Measurements from ENCODE around the gene HPRT1.
"Not testable (repeated sequence)": the region's sequence is repeated elsewhere in the genome, so short reads cannot be mapped to it uniquely, and the experiment has no call there.

The HPRT1 gene

DNA sequence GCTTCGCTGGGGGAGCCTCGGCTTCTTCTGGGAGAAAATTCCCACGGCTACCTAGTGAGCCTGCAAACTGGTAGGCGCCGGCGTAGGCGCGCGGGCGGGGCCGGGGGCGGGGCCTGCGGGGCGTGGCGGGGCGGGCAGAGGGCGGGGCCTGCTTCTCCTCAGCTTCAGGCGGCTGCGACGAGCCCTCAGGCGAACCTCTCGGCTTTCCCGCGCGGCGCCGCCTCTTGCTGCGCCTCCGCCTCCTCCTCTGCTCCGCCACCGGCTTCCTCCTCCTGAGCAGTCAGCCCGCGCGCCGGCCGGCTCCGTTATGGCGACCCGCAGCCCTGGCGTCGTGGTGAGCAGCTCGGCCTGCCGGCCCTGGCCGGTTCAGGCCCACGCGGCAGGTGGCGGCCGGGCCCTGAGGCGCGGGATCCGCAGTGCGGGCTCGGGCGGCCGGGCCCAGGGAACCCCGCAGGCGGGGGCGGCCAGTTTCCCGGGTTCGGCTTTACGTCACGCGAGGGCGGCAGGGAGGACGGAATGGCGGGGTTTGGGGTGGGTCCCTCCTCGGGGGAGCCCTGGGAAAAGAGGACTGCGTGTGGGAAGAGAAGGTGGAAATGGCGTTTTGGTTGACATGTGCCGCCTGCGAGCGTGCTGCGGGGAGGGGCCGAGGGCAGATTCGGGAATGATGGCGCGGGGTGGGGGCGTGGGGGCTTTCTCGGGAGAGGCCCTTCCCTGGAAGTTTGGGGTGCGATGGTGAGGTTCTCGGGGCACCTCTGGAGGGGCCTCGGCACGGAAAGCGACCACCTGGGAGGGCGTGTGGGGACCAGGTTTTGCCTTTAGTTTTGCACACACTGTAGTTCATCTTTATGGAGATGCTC lies at the start of gene HPRT1:
Gene HPRT1, plus strand, starts transcription at position 161 of the 857 bp plus-strand sequence. Its CDS starts 147 bp downstream, at position 308.
- peak; percentile 78 for DNase-seq (ENCODE audit: low spot score)

DNA sequence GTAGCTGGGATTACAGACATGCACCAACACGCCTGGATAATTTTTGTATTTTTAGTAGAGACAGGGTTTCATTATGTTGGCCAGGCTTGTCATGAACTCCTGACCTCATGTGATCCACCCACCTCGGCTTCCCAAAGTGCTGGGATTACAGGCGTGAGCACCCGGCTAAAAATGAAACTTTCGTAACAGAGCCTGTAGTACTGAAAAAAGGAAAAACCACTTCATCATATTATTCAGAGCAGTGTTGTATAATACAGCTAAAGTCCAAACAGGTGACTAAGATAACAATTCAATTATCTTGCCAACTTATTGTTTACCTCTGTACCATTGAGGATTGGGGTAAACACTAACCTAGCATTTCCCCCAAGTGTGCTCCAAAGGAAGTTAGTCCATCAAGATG lies 43.9 kb upstream of the HPRT1 start:
- DNase-seq (ENCODE audit: low spot score), result no peak

- DNase-seq (ENCODE audit: low spot score), result no peak
Observed at GRCh38 chrX:134418317-134419113, 41.5 kb upstream of the HPRT1 start.

DNA sequence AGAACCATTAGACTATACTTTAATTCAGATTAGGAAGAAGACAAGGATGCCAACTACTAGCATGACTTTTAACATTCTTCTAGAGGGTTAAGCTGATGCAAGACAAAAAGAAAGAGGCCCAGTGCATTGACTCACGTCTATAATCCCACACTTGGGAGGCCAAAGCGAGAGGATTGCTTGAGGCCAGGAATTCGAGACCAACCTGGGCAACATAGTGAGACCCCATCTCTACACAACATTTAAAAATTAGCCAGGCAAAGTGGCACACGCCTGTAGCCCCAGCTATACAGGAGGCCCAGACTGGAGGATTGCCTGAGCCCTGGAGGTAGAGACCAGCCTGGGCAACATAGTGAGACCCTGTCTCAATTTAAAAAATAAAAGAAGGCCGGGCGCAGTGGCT lies 40.2 kb upstream of the HPRT1 start:
- no peak for DNase-seq (ENCODE audit: low spot score)

- DNase-seq (ENCODE audit: low spot score), result peak; percentile 62
Observed at GRCh38 chrX:134423606-134424005, 36.4 kb upstream of the HPRT1 start.

DNA sequence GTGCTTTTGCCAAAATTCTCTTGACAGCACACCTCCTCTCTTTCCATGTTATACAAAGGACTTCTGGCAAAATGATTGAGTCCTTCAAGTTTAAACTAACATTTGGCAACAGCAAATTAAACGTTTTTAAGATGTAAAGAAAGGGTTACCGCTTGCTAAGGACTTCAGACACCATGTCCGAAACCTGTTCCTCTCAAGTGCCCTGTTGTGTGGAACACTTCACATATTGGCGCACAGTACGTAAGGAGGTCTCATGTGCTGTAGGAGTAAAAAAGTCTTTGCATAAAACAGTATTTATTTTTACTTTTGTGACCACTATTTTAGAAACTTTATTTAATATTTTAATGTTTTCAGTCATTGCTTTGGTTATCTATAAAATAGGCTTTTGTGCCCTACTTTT lies 33.7 kb upstream of the HPRT1 start:
- DNase-seq (ENCODE audit: low spot score), result no peak

GRCh38 chrX:134431894-134432293 lies 28.1 kb upstream of the HPRT1 start:
- peak; percentile 77 for DNase-seq (ENCODE audit: low spot score)

DNA sequence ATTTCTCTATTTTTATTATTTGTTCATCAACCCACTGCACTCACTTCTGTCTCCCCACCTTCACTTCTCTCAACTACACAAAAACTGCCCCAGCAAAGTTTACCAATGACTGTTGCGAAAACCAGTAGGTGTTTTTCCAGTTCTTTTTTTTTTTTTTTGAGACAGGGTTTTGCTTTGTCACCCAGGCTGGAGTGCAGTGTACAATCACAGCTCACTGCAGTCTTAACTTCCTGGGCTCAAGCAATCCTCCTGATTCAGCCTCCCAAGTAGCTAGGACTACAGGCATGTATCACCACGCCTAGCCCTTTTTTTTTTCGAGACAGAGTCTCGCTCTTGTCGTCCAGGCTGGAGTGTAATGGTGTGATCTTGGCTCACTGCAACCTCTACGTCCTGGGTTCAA lies 24.1 kb upstream of the HPRT1 start:
- DNase-seq (ENCODE audit: low spot score), result no peak

- no peak for DNase-seq (ENCODE audit: low spot score)
Observed at GRCh38 chrX:134443020-134443419, 16.9 kb upstream of the HPRT1 start.

DNA sequence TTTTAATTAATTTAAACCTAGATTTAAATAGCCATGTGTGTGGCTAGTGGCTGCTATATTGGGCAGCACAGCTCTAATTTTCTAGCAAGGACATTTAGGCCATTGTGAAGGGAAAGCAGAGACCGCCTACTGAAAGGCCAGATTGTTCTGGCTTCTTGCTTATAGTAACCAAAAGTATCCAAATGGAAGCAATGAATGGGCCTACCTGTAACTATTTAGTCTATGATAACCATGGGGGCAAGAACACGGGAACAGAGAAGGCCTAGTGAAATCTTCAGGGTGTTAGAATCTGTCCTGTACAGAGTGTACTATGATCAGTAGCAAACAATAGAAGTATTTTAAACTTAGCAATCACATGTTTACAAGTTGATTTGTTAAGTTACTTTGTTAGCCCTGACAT lies 16.5 kb upstream of the HPRT1 start:
- DNase-seq (ENCODE audit: low spot score), result no peak

- DNase-seq (ENCODE audit: low spot score), result no peak
Observed at GRCh38 chrX:134444681-134445080, 15.3 kb upstream of the HPRT1 start.

DNA sequence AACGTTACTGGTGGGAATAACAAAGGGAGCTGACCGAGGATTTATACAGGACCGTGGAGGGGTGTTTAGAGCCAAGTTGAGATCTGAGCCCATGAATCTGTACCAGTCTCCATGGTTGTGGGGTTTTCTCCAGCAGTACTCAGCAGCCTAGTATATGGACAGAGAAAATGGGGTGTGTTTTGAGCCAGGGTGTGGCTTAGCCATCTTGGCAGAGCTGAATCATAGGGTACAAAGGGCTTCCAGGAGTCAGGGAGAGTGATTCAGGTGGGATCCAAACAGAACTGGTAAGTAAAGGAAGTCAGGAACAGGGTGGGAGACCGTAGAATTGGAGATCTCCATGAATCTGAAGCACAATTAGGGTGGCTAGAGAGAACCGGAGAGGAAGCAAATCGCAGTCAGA lies 7.4 kb upstream of the HPRT1 start:
- no peak for DNase-seq (ENCODE audit: low spot score)

DNA sequence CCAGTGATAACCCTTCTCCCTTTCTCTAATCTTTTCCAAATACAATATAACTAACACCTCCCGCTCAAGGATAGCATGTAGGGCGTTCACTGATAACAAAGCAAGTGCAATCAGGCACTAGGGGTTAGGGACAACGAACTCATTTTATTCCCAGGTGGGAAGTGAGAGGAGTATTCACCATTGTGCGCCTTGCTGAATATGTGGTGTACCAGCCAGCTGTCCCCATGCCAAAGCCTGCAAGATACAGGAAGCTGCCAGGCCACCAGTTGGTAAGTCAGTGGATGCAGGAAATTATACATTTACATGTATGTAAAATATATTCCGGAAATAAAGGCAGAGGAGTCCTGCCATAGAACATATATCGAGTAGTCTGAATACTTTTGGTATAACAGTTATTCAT lies 6.3 kb upstream of the HPRT1 start:
- no peak for DNase-seq (ENCODE audit: low spot score)

- no peak for DNase-seq (ENCODE audit: low spot score)
Observed at GRCh38 chrX:134454506-134454905, 5.5 kb upstream of the HPRT1 start.

DNA sequence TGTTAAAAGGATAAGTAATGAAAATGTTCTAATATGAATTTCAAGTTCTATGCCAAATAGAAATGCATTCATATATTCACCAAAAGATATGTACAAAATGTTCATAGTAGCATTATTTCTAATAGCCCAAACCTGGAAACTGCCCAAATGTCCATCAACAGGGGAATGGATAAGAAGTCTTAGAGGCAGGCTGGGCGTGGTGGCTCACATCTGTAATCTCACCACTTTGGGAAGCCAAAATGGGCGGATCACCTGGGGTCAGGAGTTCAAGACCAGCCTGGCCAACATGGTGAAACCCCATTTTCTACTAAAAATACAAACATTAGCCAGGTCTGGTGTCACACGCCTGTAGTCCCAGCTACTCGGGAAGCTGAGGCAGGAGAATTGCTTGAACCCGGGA lies 2.3 kb upstream of the HPRT1 start:
- DNase-seq (ENCODE audit: low spot score), result no peak

- no peak for DNase-seq (ENCODE audit: low spot score)
Observed at GRCh38 chrX:134459683-134460004, 321 bp upstream of the HPRT1 start.

- DNase-seq (ENCODE audit: low spot score), result peak; percentile 35
Observed at GRCh38 chrX:134460862-134461220, 876 bp downstream of the HPRT1 start.

DNA sequence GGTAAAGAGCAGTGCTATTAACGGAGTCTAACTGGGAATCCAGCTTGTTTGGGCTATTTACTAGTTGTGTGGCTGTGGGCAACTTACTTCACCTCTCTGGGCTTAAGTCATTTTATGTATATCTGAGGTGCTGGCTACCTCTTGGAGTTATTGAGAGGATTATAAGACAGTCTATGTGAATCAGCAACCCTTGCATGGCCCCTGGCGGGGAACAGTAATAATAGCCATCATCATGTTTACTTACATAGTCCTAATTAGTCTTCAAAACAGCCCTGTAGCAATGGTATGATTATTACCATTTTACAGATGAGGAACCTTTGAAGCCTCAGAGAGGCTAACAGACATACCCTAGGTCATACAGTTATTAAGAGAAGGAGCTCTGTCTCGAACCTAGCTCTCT lies 1.5 kb downstream of the HPRT1 start:
- DNase-seq (ENCODE audit: low spot score), result peak; percentile 45

DNA sequence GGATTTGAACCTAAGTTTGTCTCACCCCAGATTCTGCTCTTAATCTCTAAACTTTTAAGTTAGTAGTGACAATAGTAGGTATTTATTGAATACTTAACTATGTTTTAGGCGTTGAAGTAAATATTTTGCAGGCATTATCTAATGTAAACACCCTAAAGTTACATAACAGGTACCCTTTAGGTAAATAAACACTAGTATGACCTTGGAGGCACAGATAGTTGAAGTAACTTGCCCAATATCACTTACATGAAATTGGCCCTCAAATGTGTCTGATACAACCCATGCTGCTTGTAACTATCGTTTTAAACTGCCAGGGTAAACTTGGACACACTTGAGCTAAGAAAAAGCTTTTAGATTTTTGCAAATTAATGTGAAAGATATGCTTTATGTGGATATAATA lies 3.0 kb downstream of the HPRT1 start:
- no peak for DNase-seq (ENCODE audit: low spot score)

- DNase-seq (ENCODE audit: low spot score), result not testable (repeated sequence)
Observed at GRCh38 chrX:134464453-134464852, 4.5 kb downstream of the HPRT1 start.

GRCh38 chrX:134469486-134469885 lies 9.5 kb downstream of the HPRT1 start:
- peak; percentile 83 for DNase-seq (ENCODE audit: low spot score)

- DNase-seq (ENCODE audit: low spot score), result no peak
Observed at GRCh38 chrX:134470013-134470412, 10.0 kb downstream of the HPRT1 start.

- DNase-seq (ENCODE audit: low spot score), result no peak
Observed at GRCh38 chrX:134472041-134472440, 12.1 kb downstream of the HPRT1 start.

GRCh38 chrX:134476284-134476683 lies 16.3 kb downstream of the HPRT1 start:
- no peak for DNase-seq (ENCODE audit: low spot score)

Measured in RKO (cell line).